GM12875 (cell line): ENCODE measurements around the gene KLF7.

ENCODE experiments used
- H3K4me3 ChIP-seq: one replicate; pipeline ENCODE4 v1.5.1; 2011; ENCODE audit warnings: low read depth, low read length, control low read depth
- TF ChIP-seq, protein P1 (sequence below): IDR thresholded peaks from 2 replicates; pipeline ENCODE4 v1.5.1; 2011; ENCODE audit warnings: low read depth, mild to moderate bottlenecking, control low read depth, inconsistent platforms, low read length, moderate library complexity, borderline replicate concordance; ENCODE audit not compliant: insufficient read depth

KLF7 gene

GRCh38 chr2:207165121-207166038 lies at the start of gene KLF7:
TSS of gene KLF7 (minus strand) at chr2:207165948. CDS start at chr2:207165568, 380 bp downstream.
- peak within 1 kb of the TSS; percentile 83 for H3K4me3 ChIP-seq
- TF ChIP-seq, protein P1, sequence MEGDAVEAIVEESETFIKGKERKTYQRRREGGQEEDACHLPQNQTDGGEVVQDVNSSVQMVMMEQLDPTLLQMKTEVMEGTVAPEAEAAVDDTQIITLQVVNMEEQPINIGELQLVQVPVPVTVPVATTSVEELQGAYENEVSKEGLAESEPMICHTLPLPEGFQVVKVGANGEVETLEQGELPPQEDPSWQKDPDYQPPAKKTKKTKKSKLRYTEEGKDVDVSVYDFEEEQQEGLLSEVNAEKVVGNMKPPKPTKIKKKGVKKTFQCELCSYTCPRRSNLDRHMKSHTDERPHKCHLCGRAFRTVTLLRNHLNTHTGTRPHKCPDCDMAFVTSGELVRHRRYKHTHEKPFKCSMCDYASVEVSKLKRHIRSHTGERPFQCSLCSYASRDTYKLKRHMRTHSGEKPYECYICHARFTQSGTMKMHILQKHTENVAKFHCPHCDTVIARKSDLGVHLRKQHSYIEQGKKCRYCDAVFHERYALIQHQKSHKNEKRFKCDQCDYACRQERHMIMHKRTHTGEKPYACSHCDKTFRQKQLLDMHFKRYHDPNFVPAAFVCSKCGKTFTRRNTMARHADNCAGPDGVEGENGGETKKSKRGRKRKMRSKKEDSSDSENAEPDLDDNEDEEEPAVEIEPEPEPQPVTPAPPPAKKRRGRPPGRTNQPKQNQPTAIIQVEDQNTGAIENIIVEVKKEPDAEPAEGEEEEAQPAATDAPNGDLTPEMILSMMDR, result no peak

DNA sequence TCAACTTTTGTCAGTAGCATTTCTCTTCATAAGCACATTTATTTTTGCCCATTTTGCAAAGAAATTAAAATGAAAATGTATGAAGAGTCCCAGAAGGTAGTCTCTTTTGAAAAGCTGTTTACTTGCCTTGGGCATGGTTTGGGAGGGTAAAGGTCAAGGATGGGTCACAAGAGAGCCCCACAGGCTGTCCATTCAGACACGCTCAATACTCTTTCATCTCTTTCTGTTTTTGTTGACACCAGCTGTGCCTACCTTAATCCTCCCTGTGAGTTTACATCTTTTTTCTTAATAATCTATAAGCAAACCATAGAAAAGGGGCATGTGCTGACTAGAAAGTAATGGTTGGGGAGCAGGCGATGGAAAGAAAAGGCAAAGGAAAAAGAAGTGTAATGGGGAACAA lies 49.6 kb upstream of the KLF7 start:
- TF ChIP-seq, protein P1, result no peak
- no peak overlapping the region for H3K4me3 ChIP-seq

- H3K4me3 ChIP-seq, result no peak overlapping the region
- TF ChIP-seq, protein P1, result no peak
Measured at GRCh38 chr2:207214446-207214845, 48.7 kb upstream of the KLF7 start.

DNA sequence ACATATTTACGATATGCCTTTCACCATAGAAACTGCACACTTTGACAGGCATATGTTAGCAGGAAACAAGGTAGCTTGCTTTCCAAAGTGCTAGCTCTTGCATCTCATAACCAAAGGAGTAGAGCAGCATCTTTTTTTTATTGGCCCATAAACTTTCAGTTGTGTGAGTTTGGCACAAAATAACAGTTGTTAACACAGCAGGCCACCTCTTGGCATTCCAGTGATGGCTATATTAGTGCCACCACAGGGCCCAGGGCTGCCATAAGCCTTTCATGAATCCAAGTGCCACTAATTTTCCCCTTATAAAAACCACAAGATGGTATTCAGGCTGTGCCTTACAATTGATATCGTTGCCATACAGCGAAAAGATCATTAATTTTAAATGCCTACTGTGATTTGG lies 40.3 kb upstream of the KLF7 start:
- TF ChIP-seq, protein P1, result no peak
- no peak overlapping the region for H3K4me3 ChIP-seq

DNA sequence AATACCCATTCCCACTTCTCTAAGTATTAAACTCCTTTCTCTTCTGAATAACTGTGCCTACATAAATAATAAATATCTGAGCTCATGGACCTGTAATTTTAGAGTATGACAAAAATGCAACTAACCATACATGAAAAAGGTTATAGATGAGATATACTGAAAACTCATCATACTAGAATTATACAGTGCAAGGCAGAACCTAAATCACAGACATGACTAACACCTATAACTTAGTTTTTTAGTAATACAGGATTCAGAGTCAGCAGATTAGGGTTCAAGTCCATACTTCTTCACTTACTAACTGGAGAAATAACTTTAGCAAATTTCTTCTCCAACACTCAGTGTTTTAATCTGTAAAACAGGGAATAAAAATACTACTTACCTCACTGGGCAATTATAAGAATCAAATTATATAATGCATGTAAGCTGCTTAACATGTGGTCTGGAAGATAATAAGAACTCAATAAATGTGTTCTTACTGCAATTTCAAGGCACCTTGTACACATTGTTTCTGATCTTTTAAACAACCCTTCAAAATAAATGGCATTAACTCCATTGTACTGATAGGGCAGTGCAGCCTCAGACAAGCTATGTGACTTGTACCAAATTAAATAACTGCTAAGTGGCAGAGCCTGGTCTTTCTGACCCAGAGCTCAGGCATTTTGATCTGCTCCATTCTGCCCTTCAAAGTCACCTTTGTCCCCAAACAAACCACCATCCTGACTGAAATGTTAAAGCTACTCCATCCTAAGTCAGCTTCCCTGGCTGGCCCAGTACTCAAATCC lies 39.6 kb upstream of the KLF7 start:
- TF ChIP-seq, protein P1, result no peak
- H3K4me3 ChIP-seq, result no peak overlapping the region

- TF ChIP-seq, protein P1, result no peak
- H3K4me3 ChIP-seq, result no peak overlapping the region
Measured at GRCh38 chr2:207203056-207203455, 37.3 kb upstream of the KLF7 start.
